ENCODE measurements around the gene CSNK1A1.
A peak's percentile ranks its signal among the peaks of the same experiment; 100 is the strongest.
"Not testable (repeated sequence)": the region's sequence is repeated elsewhere in the genome, so short reads cannot be mapped to it uniquely, and the experiment has no call there.

CSNK1A1 gene

DNA sequence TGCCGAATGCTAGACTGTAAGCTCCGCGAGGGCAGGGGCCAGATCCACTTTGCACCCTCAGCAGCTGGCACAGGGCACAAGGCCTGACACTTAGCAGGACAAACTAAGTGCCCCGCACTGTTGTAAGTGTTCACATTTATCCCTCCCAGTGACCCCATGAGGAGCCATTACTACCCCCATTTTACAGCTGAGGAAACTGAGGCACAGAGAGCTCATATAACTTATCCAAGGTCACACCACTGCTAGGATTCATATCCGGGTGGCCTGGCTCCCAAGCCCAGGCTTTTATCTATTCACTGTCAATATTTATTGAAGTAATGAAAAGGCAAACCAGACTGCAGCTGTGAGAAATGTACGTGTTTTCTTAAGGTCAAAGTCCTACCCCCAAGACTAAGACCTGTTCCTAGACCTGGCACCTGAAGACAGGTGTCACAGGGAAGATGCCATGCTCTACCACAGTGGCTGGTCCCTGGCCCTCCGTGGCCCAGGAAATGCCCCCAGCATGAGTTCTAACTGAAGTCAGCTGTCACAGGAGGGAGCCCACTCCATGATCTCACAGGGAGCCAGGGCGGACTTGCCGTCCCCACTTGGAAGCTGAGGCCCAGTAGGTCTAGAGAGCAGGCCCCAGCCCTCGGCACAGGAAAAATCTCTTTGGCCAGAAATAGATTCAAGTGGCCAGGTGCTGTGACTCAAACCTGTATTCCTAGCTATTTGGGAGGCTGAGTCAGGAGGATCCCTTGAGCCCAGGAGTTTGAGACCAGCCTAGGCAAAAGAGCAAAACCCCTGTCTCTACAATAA is 97.4 kb downstream of the CSNK1A1 start:
- no peak for DNase-seq

DNA sequence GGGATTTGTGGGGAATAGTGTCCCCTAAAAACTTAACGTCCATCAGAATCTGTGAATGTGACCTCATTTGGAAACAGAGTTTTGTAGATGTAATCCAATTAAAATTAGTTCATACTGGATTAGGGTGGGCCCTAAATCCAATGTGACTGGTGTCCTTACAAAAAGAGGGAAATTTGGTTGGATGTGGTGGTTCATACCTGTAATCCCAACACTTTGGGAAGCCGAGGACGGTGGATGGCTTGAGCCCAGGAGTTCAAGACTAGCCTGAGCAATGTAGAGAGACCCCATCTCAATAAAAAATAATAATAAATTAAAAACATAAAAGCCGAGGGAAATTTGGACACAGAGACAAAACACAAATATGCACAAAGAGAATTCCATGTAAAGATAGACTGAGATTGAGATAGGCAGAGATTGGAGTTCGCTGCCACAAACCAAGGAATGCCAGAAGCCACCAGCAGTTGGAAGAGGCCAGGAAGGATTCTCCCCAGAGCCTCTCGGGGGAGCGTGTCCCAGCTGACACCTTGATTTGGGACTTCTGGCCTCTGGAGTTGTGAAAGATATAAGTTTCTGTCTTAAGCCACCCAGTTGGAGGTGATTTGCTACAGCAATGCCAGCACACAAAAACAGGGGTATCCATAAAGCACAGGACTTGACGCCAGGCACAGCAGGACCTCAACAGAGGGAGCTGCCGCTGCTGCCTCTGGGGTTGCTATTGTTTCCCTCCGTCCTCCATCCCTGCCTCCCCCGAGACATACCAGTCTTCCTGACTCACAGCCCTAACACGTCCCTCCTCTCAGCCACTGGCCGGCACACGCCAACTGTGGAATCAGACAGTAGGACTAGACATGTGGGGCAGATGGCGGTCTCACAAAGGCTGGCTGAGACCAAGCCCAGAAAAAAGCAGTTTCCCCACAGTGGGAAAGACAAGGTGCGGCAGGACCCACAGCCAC is 98.3 kb downstream of the CSNK1A1 start:
- no peak for DNase-seq

DNA sequence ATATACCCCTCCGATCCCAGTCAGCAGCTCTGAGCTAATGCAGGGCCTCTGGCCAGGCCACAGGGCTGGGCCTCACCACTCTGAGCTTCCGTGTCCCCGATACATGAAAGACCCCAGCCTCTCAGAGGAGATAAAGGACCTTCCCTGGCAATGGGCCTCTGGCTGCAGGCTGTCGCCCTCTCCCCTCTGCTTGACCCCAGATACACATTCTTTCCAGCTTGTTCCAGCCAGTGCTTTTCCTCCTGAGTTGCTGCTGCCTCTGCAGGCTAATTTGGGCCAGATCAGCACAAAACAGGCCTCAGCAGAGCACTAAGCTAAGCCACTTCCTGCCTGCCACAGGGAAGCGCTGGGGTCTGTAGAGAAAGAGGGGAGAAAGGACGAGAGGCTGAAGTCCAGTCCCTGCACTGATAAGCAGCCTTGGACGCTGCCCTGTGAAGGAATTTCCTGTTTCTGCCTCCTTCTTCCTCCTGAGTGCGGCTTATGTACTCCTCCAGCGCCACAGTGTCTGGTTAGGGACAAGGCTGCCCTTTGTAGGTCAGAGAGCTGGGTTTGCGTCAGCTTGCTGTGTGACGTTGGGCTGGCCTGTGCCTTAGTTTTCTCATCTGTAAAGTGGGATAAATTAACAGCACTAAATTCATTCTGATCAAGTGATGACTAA is 99.1 kb downstream of the CSNK1A1 start:
- DNase-seq, result no peak

DNA sequence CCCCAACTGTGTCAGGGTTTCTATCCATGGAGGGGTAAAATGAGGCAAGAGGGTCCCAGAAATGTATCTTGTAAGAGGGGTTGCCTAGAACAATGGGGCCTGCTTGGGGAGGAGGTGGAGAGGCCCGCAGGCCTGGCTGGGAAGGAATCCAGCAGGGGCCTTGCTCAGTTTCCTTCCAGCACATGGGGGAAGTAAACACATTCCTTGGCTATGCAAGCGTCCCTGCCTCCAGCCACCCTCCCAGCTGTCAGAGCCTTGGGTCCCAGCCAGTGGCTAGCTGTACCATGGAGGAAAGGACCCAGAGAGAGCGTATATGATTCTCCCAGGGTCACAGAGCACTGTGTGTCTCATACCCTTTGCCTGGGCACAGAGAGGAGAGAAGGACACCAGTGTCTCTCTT is 101.0 kb downstream of the CSNK1A1 start:
- DNase-seq, result no peak

DNA sequence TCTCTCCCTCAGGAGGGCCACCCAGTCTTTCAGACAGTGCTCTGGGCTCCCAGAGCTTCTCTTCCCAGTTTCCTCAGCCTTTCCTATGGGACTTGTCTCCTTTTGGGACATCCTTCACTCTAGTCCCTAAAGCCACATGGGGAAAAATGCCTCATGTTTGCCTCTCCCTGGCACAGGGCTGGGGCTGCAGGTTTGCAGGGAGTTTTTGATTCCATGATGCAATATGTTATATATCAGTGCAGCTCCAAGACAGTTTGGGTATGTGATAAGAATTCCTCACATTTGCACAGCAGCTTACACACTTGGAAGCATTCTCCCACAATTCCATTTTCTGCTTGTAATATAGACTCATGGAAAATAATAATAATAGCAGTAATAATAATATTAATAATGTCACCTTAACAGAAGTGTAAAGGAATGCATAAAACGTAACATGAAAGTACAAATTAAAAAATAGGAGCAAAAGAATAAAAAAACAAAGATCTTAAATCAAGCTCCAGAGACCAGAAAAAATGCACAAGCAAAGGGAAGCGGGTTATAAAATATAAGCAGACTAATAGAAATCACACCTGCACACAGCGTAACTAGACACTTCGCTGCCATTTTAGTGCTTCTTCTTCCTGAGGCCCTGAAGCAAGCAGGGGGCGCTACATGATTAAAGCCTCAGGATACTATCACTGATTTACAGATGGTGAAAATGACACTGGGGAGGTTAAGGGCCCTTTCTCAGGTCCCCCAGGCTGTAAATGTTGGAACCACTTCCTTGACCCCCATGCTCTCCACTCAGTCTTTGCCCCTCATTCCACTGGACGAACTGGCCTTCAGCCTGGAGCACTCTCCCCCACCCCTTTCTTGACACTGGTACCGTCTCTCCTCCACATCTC is 102.2 kb downstream of the CSNK1A1 start:
- DNase-seq, result peak in 1 of 2 experiments; percentile 31

DNA sequence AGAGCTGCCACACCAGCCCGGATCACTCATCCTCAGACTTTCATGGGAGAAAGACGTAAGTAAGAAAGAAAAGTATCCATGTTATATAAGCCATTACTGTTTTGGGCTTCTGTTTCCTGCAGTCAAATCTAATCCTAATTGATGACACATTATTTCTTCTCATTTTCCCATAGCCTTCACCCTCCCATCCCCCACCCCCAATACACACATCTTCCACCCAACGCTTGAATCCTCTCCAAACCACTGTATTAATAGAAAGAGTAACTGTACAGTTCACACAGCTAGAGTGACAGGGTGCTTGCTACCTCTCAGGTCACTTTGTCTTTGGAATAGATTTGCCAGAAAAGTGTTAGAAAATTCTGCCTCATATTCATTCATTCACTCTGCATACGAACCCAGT is 102.8 kb downstream of the CSNK1A1 start:
- DNase-seq, result no peak

DNA sequence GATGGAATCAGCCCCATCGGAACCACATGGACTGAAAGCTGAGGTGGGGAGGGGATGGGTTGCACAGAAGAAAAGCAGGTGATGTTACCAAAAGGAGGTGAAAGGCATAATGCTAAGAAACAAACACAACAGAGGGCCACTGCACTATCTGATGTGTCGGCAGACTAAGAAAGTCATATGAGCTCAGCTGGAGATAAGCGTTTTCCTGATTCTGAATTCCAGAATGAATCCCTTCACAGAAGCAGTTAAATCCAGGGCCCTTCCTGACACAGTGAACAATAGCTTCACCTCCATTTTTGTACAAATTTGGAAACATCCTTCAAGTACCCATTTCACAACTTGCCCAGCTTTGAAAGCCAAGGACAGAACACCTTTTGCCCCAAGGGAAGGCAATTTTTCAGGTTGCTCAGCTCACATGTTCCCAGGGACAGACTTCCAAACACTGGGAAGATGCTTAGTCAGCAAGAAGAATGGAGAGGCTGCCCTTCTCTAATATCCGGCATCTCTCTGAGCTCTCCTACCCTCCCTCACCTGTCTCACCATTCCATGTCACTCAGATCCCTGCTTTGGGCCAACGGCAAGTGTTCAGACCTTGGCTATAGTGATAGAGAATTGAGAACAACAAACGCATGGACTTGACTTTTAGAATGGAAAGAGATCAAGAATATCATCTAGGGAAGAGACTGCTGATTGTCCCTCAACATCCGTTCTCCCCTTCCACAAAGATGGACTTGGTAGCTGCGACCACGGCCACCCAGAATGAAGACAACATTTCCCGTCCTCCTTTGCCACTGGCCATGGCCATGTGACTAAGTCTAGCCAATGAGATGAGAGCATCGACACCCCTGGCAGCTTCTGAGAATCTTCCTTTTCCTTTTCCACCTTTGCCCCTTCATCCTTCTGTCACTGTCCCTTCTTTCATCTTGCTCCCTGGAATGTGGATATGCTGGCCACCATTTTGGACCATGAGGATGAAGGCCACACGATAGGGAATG is 103.6 kb downstream of the CSNK1A1 start:
- DNase-seq, result no peak

DNA sequence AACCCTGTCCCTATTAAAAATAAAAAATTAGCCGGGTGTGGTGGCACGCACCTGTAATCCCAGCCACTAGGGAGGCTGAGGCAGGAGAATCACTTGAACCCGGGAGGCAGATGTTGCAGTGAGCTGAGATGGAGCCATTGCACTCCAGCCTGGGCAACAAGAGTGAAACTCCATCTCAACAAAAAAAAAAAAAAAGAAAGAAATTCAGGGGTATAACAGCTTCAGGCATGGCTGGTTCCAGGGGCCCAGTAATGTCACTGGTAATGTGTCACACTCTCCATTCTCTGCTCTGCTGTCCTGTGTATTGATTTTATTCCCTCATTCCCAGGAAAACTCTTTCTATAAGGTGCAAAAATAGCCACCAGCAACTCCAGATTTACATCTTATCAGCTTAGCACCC is 104.4 kb downstream of the CSNK1A1 start:
- not testable (repeated sequence) for DNase-seq

DNA sequence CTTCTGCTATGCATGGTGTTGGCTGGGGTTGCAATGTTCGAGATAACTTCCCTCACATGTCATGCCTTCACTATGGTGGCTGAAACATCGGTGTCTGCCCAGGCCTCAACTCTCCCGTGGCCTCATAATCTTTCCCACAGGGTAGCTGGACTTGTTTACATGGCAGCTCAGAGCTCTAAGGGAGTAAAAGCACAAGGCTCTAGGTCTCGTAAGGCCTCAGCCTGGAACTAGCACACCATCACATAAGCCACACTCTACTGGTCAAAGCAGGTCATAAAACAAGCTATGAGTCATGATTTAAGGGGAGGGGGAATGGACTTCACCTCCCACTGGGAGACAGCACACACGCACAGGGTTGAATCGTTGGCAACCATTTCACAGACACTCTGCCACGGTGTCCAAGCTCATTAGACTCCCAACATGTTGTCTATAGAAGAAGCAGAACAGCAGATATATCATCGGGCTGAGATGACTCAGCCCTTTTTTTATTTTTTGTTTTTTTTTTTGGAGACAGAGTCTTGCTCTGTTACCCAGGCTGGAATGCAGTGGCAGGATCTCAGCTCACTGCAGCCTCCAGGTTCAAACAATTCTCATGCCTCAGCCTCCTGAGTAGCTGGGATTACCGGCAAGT is 105.4 kb downstream of the CSNK1A1 start:
- no peak for DNase-seq

DNA sequence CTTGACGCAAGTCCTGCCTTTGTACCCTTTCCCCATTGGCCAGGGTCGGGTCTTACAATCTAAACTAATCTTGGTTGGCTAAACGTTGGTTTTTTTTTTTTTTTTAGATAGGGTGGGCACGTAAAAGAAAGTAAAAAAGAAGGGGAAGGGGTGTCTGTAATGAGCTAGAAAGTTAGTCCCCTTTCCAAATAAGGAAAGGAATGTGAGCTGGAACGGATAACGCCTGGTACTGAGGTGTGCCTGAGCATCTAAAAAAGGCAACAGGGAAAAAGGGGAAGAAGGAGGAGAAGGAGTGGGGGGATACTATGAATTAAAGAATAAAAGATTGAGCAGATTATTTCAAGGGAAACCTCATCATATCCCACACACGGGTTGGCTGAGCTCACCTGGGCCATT is 105.9 kb downstream of the CSNK1A1 start:
- no peak for DNase-seq

DNA sequence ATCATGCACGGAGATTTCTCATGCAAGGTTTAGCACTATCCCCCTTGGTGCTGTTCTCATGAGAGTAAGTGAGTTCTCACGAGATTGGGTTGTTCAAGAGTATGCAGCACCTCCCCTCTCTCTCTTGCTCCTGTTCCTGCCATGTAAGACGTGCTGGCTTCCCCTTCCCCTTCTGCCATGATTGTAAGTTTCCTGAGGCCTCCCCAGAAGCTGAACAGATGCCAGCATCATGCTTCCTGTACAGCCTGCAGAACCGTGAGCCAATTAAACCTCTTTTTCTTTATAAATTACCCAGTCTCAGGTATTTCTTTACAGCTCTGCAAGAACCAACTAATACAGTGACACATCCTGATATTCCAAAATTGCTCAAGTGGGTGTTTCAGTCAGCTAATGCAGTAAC is 106.8 kb downstream of the CSNK1A1 start:
- DNase-seq, result not testable (repeated sequence)

DNA sequence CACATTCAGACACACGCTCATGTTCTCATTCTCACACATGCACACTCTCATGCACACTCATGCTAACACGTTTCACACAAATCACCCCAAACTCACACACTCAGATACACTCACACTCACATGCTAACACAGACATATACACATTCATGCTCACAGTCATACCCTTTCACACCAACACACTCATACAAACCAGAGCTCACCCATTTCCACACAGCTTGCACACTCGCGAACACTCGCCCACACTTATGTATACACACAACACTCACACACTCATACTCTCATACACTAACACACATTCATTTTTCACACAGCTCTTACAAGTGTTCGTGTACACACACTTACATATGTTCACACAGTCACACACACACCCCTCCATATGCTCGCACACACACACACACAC is 108.0 kb downstream of the CSNK1A1 start:
- DNase-seq, result no peak

DNA sequence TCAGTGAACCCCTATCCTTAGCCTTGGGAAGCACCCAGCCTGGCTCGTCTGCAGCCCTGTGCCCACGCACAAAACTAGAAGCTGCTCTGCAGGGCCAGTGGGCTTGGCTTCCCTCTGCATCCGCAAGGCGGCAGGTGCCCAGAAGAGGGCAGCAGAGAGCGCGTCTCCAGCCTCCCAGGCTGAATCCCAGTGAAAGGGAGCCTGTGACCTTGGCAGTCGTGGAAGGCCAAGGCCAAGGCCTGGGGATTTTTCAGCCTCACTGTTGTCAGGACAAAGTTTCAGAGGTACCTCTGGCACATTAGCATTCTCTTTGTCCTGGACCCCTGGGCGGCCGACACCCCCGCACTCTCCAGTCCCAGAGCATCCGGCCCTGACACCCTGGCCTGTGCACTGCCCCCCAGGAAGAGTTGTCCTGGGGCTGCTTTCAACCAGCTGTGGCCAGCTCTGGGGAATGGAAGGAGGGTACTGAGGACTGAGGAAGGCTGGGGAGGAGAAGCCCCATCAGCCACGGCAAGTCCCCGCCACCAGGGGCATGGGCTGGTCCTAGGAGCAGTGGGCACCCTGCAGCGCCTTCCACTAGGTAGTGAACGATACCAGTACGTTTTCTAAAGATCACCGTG is 108.6 kb downstream of the CSNK1A1 start:
- DNase-seq, result peak; percentile 23 to 59

Measured in NCI-H524 (cell line).